ENCODE data around the gene RAD51AP1. TPM values are rescaled to one million over a fixed set of nuclear protein-coding genes. Genes with fewer than 3 reads are reported as not detected.

Gene RAD51AP1
- total RNA-seq, 1 experiment from 2014 or later: 64.6 TPM

DNA sequence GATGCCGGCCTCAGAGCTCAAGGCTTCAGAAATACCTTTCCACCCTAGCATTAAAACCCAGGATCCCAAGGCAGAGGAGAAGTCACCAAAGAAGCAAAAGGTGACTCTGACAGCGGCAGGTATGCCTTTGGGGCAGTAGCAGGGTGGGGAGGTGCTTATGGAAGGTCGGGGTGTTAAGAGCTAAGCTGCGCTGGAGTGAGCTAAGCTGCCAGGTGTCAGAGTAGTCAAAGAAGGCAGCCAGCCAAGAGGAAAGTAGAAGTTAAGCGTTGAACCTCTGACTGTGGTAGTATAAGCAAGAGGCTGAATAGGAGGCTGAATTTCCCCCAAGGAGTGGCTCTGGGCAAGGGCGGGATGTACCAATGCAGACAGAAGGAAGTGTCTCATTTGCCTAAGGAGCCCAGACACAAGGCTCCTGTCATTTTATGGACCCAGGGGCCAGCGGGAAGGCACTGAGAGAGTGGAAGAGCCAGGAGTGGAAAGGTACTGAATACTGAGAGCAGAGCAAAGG is 52.5 kb downstream of the RAD51AP1 start:
- DNase-seq (ENCODE audit: low read depth): no peak

DNA sequence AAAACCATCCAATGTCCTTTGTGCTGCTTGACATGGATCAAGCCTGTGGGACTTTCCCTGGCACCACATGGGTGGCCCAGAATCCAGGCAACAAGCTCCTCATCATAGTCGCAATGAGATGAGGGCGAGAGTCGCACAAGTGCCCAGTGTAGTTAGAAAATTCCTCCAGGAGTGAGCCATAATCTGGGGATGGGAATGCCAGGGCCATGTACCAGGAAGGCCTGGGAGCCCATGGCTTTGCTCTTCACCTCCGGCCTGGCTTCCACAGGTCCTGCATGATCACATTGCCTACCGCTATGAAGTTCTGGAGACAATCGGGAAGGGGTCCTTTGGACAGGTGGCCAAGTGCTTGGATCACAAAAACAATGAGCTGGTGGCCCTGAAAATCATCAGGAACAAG is 57.2 kb downstream of the RAD51AP1 start:
- no peak for DNase-seq (ENCODE audit: low read depth)

DNA sequence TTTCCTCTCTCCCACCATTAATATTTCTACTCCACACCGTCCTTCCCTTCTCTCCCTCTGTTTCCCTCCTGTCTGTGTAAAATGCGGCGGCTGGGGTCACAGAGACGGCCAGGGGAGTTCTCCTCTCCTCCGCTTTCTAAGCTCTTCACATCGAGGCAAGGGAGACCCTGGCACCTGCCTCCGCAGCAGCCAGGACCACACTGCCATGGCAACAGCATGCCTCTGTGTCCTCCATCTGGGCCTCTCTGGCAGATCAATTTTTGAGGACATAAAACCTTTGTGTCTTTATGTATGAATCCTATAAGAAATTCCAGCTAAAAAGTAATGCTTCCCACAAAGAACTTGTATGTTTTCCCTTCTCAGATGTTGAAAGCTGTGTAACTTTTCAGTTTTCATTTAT is 64.7 kb downstream of the RAD51AP1 start:
- DNase-seq (ENCODE audit: low read depth): no peak

DNA sequence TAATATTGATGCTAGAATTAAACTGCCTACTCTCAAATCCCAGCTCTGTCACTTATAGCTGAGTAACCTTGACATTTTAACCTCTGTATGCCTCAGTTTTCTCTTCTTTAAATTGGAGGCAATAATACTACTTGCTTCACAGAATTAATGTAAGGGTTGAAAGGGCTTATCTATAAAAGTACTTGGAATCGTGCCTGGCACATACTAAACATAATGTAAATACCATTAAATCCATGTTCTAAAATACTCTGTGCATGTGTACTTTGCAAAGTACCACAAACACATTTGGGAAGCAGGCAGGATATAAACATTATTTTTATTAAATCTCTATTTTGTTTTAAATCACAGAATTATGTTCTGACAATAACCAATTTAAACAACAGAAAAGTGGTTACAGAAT is 65.3 kb downstream of the RAD51AP1 start:
- no peak for DNase-seq (ENCODE audit: low read depth)

DNA sequence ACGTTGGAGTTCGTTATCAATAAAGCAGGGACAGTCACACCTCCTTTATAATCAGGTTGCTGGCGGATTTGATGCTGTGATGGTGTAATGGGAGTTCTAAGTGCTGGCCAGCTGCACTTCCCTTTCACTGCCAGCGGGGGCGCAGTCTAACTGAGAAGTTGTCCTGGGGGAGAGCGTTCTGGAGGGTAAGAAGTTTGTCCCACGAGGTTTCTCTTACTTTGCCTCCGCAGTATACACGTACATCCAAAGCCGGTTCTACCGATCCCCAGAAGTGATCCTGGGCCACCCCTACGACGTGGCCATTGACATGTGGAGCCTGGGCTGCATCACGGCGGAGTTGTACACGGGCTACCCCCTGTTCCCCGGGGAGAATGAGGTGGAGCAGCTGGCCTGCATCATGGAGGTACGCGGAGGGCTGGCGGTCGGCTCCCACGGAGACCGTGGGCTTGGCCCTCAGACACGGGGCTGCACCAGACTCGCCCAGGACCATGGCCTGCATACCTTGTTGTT is 66.0 kb downstream of the RAD51AP1 start:
- DNase-seq (ENCODE audit: low read depth): peak; percentile 81

DNA sequence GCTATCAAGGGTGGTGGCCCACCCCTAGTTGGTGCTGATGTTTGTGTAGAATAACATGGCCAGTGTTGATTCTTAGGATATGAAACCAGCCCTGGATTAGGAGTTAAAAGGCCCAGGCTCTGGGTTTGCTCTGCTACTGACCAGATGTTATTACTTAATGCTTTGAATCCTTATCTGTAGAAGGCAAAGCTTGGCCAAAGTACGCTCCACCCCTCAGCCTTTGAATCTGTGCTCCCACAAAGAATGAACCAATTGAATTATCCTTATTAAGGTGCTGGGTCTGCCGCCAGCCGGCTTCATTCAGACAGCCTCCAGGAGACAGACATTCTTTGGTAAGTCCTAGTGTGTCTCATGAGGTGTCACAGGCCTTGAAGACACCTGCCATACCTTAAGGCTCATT is 68.4 kb downstream of the RAD51AP1 start:
- DNase-seq (ENCODE audit: low read depth): no peak

DNA sequence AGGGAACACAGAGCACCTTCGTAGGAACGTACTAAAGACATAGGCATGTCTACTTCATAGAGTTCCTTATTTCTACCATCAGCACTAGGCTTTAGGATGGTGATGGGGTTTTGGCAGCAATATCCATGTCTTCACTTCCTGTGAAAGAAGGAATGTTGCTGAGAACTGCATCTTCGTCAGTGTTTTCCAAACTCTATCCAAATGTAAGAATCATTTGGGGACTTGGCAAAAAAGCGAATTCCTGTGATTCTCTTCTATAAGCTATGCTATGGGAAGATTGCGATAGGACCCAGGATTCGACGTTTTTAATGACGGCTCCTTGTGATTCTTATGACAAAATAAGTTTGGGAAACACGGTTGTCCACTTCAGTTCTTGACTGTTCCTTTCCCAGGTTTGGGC is 70.4 kb downstream of the RAD51AP1 start:
- no peak for DNase-seq (ENCODE audit: low read depth)

Other genes starting within 250 kb of the RAD51AP1 start
- gene TIGAR, start 217.7 kb upstream of the RAD51AP1 start, total RNA-seq (2014; rRNA removed; shearing (Covaris generic)): 5.3 and 5.9 TPM in 2 replicates
- not detected in 2 replicates for gene FGF23, start 159.2 kb upstream of the RAD51AP1 start, total RNA-seq (2014; rRNA removed; shearing (Covaris generic))
- not detected in 2 replicates for gene FGF6, start 93.1 kb upstream of the RAD51AP1 start, total RNA-seq (2014; rRNA removed; shearing (Covaris generic))
- 50.6 and 54.5 TPM in 2 replicates for gene DYRK4, start 23.3 kb downstream of the RAD51AP1 start, total RNA-seq (2014; rRNA removed; shearing (Covaris generic))
- gene AKAP3, start 110.2 kb downstream of the RAD51AP1 start, total RNA-seq (2014; rRNA removed; shearing (Covaris generic)): 0.60 and 2.3 TPM in 2 replicates
- gene NDUFA9, start 110.2 kb downstream of the RAD51AP1 start, total RNA-seq (2014; rRNA removed; shearing (Covaris generic)): 59.3 and 83.0 TPM in 2 replicates
- not detected in 2 replicates for gene GALNT8, start 181.5 kb downstream of the RAD51AP1 start, total RNA-seq (2014; rRNA removed; shearing (Covaris generic))

All from RPMI7951 (cell line).